Neural cell (in vitro differentiated cells): Measurements from ENCODE around the gene BRINP2. TPM values are rescaled to one million over a fixed set of nuclear protein-coding genes. Genes with fewer than 3 reads are reported as not detected.

Experiments used
- H2AFZ ChIP-seq: fragments of 200-600, 300-800 bp; sonication (generic), shearing (Covaris generic); 2 replicates; pipeline ENCODE4 v1.6.0; 2014; ENCODE audit warnings: low read depth, mild to moderate bottlenecking, antibody characterized with exemption, low read length, moderate library complexity
- H3F3A ChIP-seq: fragments of 200-600 bp; shearing (Covaris generic); 2 replicates; pipeline ENCODE4 v1.6.1; 2016; ENCODE audit warnings: mild to moderate bottlenecking, moderate library complexity, mixed read lengths, antibody characterized with exemption, low read length; ENCODE audit not compliant: insufficient read depth, poor library complexity, severe bottlenecking
- H3K27ac ChIP-seq: fragments of 200-600, 300-800 bp; sonication (generic), shearing (Covaris generic); 2 replicates; pipeline ENCODE4 v1.5.1; 2014; ENCODE audit warnings: mild to moderate bottlenecking, low read length, moderate library complexity
- H3K27me3 ChIP-seq: fragments of 300-800, 200-600 bp; sonication (generic), shearing (Covaris generic); 2 replicates; pipeline ENCODE4 v1.6.0; 2014; ENCODE audit warnings: mild to moderate bottlenecking, low read depth, low read length, moderate library complexity; ENCODE audit not compliant: insufficient read depth
- H3K36me3 ChIP-seq: fragments of 300-800, 200-600 bp; sonication (generic), shearing (Covaris generic); 2 replicates; pipeline ENCODE4 v1.5.1; 2014; ENCODE audit warnings: mild to moderate bottlenecking, antibody characterized with exemption, low read length, moderate library complexity; ENCODE audit not compliant: insufficient read depth
- H3K4me2 ChIP-seq: fragments of 300-800, 200-600 bp; sonication (generic), shearing (Covaris generic); 2 replicates; pipeline ENCODE4 v1.6.0; 2014; ENCODE audit warnings: mild to moderate bottlenecking, low read length
- H3K4me3 ChIP-seq: fragments of 300-800, 200-600 bp; sonication (generic), shearing (Covaris generic); 2 replicates; pipeline ENCODE4 v1.5.1; 2014; ENCODE audit warnings: mild to moderate bottlenecking, low read length, moderate library complexity
- H3K79me2 ChIP-seq: fragments of 200-600 bp; shearing (Covaris generic); replicated peaks from 2 replicates; pipeline ENCODE4 v1.6.0; 2014; ENCODE audit warnings: mild to moderate bottlenecking, low read length, moderate library complexity; ENCODE audit not compliant: insufficient read depth
- H3K9ac ChIP-seq: fragments of 300-800, 200-600 bp; sonication (generic), shearing (Covaris generic); 2 replicates; pipeline ENCODE4 v1.6.1; 2016; ENCODE audit warnings: mild to moderate bottlenecking, low read length, mixed read lengths
- H3K9me2 ChIP-seq: fragments of 200-600 bp; shearing (Covaris generic); 2 replicates; pipeline ENCODE4 v1.6.1; 2016; ENCODE audit warnings: mild to moderate bottlenecking, low read length, mixed read lengths; ENCODE audit not compliant: insufficient read depth
- H3K9me3 ChIP-seq: fragments of 200-600, 300-800 bp; sonication (generic), shearing (Covaris generic); 2 replicates; pipeline ENCODE4 v1.6.1; 2016; ENCODE audit warnings: mild to moderate bottlenecking, mixed run types, low read length, moderate library complexity, mixed read lengths
- H4K20me1 ChIP-seq: fragments of 200-600 bp; shearing (Covaris generic); 2 replicates; pipeline ENCODE4 v1.6.1; 2016; ENCODE audit warnings: mild to moderate bottlenecking, mixed run types; ENCODE audit not compliant: insufficient read depth
- EP300 ChIP-seq: fragments of 450-650 bp; conservative IDR thresholded peaks from 2 replicates; pipeline ENCODE4 v1.6.1; 2014; ENCODE audit warnings: antibody characterized with exemption, mild to moderate bottlenecking, moderate library complexity; ENCODE audit not compliant: poor library complexity, severe bottlenecking
- EZH2 ChIP-seq: fragments of 200-600, 300-800 bp; shearing (Covaris generic), sonication (generic); IDR thresholded peaks from 2 replicates; pipeline ENCODE4 v1.6.1; 2014; ENCODE audit warnings: antibody characterized with exemption, low read length, borderline replicate concordance, mild to moderate bottlenecking; ENCODE audit not compliant: insufficient read depth, poor library complexity, severe bottlenecking
- MXI1 ChIP-seq: fragments of 450-650 bp; conservative IDR thresholded peaks from 2 replicates; pipeline ENCODE4 v1.6.1; 2014; ENCODE audit warnings: antibody characterized with exemption, mild to moderate bottlenecking; ENCODE audit not compliant: poor library complexity, severe bottlenecking
- POLR2AphosphoS5 ChIP-seq: IDR thresholded peaks from 2 replicates; pipeline ENCODE4 v1.6.1; 2012
- RAD21 ChIP-seq: fragments of 450-650 bp; conservative IDR thresholded peaks from 2 replicates; pipeline ENCODE4 v1.6.1; 2014; ENCODE audit warnings: antibody characterized with exemption, mild to moderate bottlenecking, moderate library complexity
- SMC3 ChIP-seq: fragments of 450-650 bp; conservative IDR thresholded peaks from 2 replicates; pipeline ENCODE4 v1.6.1; 2014; ENCODE audit warnings: antibody characterized with exemption, mild to moderate bottlenecking, moderate library complexity; ENCODE audit not compliant: poor library complexity
- TAF1 ChIP-seq: IDR thresholded peaks from 2 replicates; pipeline ENCODE4 v1.6.1; 2012; ENCODE audit warnings: low read depth
- polyA plus RNA-seq: library from polyadenylated mRNA; depleted of rRNA; stranded (reverse); fragments of >200 nt; gene quantifications from 2 replicates; pipeline ENCODE4 v1.2.3, GENCODE V29; 2014
- TF ChIP-seq, protein P1 (sequence below): IDR thresholded peaks from 2 replicates; pipeline ENCODE4 v1.6.1; 2012; ENCODE audit warnings: borderline replicate concordance
- TF ChIP-seq, protein P2 (sequence below): fragments of 450-650 bp; IDR thresholded peaks from 2 replicates; pipeline ENCODE4 v1.5.1; 2014; ENCODE audit warnings: antibody characterized with exemption, mild to moderate bottlenecking, moderate library complexity; ENCODE audit not compliant: poor library complexity, severe bottlenecking

Gene BRINP2
- polyA plus RNA-seq, 1 donor from 2014 or later = 12.9 TPM

DNA sequence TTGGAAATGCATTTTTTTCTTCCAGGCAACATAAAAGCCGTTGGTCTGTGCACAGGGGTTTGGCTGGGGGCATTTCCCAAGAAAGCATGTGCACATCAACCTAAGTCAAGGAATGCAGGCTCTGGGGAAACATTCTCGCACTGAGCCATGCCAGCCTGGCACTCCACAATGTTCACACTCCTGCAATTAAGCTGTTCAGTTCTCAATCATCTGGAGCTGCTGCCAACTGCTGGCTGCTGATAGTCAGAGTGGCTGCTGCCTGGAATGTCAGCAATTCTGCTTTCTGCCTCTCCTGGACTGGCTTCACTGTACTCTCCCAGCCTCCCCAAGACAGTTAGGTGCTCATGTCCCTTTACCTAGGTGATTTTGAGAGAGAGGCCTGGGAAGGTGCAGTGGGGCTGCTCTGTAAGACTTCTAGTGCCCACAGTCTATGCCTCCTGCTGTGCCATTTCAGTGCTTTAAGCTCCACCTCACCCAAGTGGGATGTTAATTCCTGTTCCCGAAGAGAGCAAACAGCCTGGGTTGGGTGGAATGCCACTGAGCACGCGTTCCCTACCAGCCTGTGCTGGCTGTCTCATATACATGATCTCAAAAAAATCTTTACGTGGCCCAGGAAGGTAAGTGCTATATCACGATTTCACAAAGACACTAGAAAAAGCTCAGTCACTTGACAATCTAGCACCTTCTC is 131.7 kb downstream of the BRINP2 start:
- peak overlapping the region; percentile 55 for H3K27ac ChIP-seq
- H2AFZ ChIP-seq = no peak overlapping the region
- no peaks in the 10 kb centered on the region for H3F3A ChIP-seq
- no peak for TF ChIP-seq TAF1
- TF ChIP-seq EZH2 = no peak
- TF ChIP-seq RAD21 = no peak
- peak; percentile 65 for TF ChIP-seq POLR2AphosphoS5
- TF ChIP-seq, protein P1, sequence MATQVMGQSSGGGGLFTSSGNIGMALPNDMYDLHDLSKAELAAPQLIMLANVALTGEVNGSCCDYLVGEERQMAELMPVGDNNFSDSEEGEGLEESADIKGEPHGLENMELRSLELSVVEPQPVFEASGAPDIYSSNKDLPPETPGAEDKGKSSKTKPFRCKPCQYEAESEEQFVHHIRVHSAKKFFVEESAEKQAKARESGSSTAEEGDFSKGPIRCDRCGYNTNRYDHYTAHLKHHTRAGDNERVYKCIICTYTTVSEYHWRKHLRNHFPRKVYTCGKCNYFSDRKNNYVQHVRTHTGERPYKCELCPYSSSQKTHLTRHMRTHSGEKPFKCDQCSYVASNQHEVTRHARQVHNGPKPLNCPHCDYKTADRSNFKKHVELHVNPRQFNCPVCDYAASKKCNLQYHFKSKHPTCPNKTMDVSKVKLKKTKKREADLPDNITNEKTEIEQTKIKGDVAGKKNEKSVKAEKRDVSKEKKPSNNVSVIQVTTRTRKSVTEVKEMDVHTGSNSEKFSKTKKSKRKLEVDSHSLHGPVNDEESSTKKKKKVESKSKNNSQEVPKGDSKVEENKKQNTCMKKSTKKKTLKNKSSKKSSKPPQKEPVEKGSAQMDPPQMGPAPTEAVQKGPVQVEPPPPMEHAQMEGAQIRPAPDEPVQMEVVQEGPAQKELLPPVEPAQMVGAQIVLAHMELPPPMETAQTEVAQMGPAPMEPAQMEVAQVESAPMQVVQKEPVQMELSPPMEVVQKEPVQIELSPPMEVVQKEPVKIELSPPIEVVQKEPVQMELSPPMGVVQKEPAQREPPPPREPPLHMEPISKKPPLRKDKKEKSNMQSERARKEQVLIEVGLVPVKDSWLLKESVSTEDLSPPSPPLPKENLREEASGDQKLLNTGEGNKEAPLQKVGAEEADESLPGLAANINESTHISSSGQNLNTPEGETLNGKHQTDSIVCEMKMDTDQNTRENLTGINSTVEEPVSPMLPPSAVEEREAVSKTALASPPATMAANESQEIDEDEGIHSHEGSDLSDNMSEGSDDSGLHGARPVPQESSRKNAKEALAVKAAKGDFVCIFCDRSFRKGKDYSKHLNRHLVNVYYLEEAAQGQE = no peak
- TF ChIP-seq SMC3 = no peak
- TF ChIP-seq, protein P2, sequence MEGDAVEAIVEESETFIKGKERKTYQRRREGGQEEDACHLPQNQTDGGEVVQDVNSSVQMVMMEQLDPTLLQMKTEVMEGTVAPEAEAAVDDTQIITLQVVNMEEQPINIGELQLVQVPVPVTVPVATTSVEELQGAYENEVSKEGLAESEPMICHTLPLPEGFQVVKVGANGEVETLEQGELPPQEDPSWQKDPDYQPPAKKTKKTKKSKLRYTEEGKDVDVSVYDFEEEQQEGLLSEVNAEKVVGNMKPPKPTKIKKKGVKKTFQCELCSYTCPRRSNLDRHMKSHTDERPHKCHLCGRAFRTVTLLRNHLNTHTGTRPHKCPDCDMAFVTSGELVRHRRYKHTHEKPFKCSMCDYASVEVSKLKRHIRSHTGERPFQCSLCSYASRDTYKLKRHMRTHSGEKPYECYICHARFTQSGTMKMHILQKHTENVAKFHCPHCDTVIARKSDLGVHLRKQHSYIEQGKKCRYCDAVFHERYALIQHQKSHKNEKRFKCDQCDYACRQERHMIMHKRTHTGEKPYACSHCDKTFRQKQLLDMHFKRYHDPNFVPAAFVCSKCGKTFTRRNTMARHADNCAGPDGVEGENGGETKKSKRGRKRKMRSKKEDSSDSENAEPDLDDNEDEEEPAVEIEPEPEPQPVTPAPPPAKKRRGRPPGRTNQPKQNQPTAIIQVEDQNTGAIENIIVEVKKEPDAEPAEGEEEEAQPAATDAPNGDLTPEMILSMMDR = no peak
- peak; percentile 85 for TF ChIP-seq EP300
- TF ChIP-seq MXI1 = no peak
- no peak overlapping the region for H3K4me2 ChIP-seq
- H3K9ac ChIP-seq = peak overlapping the region; percentile 15
- H3K9me2 ChIP-seq = no peaks in the 10 kb centered on the region
- no peaks in the 10 kb centered on the region for H3K27me3 ChIP-seq
- no peaks in the 10 kb centered on the region for H3K79me2 ChIP-seq
- no peaks in the 10 kb centered on the region for H4K20me1 ChIP-seq
- H3K4me3 ChIP-seq = no peak overlapping the region
- no peaks in the 10 kb centered on the region for H3K36me3 ChIP-seq
- H3K9me3 ChIP-seq = no peaks in the 10 kb centered on the region

DNA sequence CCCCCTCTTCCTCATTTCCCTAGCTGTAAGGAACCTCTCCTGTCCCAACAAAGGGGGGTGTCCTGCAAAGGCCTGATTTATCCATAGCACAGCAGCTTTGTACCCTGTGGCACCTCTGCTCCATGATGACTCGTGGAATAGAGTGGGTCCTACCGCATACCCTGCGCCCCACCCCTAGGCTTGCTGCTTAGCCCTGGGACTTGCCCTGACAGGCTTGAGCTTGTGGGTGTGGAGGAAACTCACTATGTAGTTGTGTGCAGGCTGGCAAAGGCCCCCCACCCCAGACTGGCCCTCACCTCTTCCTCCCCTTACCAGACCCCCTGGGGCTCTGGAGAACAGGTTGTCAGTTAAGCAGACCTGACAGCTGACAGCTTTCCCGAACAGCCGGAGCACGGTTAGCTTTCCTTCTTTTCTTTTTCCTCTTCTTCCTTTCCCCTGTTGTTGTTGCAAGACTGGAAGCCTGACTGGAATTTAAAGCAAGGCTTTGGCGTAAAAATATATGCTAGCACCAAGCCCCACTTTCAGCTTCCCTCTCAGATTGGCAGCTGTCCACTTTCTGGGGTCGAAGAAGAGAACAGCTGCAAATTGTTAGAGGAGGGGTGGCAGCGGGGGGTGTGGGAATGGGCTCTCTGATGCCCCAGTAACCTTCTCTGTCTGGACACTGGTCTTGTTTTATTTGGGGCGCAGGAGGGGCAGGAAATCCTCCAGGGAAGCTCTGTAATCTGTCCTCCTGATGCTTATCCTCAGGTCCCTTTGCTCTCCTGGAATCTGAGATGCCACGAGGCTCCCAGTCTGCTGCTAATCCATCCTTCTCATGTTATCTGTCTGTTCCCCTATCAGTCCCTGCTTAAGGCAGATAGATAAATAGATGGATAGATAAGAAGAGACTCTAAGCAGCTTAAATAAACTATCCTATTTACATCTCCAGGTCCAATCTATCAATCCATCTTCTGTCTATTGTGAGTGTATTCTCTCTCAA is 134.6 kb downstream of the BRINP2 start:
- Histone ChIP-seq H3K36me3 (no peaks in the 10 kb centered on the region), H2AFZ (no peak overlapping the region), H4K20me1 (no peaks in the 10 kb centered on the region), H3F3A (no peaks in the 10 kb centered on the region), H3K27me3 (no peaks in the 10 kb centered on the region), H3K9ac (no peak overlapping the region), H3K27ac (no peak overlapping the region), H3K9me3 (no peaks in the 10 kb centered on the region), H3K4me3 (no peak overlapping the region), H3K4me2 (no peak overlapping the region), H3K9me2 (no peaks in the 10 kb centered on the region), H3K79me2 (no peaks in the 10 kb centered on the region)
- no peak for TF ChIP-seq SMC3
- TF ChIP-seq, protein P1 = no peak
- TF ChIP-seq EP300 = no peak
- TF ChIP-seq, protein P2 = no peak
- no peak for TF ChIP-seq EZH2
- TF ChIP-seq MXI1 = no peak
- no peak for TF ChIP-seq TAF1
